HG02759 (cell line): Measurements from ENCODE around the gene SLC12A6.
A peak's percentile ranks its signal among the peaks of the same experiment; 100 is the strongest.
"Not testable (repeated sequence)": the region's sequence is repeated elsewhere in the genome, so short reads cannot be mapped to it uniquely, and the experiment has no call there.

Source experiments
- ATAC-seq: cut with Tn5 transposase; IDR thresholded peaks from one replicate; pipeline ENCODE4 v1.9.1; 2021; ENCODE audit warnings: mild to moderate bottlenecking, moderate library complexity; ENCODE audit not compliant: unreplicated experiment

The SLC12A6 gene

DNA sequence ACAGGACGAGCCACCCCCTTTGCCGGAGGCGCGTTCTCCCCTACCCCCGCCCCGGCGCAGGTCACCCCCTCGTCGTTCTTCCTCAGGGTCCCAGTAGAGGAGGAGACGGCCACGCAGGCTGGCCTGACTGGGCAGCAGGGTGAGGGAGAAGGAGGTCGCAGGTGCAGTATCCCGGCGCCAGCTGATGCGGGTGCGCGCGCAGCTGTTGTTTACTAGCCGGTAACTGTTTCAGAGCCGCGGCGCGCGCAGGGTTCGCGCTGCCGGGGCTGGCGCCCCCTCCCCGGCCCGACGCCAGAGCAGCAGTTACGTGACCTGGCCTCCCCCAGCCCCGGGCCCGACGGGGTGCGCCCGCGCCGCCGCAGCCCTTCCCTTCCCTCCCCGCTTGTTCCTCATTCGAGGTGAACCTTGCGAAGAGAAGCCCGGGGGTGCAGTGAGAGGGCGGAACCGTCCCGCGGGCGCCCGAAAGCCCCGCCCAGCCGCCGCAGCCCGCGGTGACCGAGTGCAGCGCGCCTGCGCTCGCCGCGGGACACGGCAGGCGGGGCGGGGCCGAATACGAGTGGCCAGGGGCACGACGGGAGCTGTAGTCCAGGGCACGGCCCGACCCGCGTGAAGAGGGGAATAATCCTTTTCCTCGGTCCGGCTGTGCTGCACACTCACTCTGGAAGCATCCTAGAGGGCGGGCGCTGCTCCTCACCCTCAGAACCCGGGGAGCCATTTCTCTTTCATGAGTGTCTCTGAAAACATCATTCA lies at the start of gene SLC12A6:
SLC12A6 (minus strand) TSS at position 225 of the 750 bp plus-strand sequence. CDS start 1,101 bp downstream, outside the sequence.
- ATAC-seq, result peak; percentile 85

GRCh38 chr15:34381829-34382521 lies 44.4 kb upstream of the SLC12A6 start:
- ATAC-seq, result not testable (repeated sequence)

- ATAC-seq, result not testable (repeated sequence)
Observed at GRCh38 chr15:34380491-34380890, 42.9 kb upstream of the SLC12A6 start.

DNA sequence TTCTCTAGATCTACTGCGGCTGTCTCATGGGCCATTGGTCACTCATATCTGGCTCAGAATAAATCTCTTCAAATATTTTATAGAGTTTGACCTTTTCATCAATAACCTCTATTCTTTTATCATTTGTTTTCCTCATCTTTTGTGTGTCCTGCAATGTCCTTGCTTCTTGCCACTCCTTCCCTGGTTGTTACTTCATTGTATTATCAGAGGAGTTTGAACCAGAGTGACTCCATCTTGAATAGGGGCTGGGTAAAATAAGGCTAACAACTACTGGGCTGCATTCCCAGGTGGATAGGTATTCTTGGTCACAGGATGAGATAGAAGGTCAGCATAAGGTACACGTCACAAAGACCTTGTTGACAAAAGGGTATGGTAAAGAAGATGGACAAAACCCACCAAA lies 39.3 kb upstream of the SLC12A6 start:
- ATAC-seq, result no peak

- not testable (repeated sequence) for ATAC-seq
Observed at GRCh38 chr15:34375541-34375940, 38.0 kb upstream of the SLC12A6 start.

DNA sequence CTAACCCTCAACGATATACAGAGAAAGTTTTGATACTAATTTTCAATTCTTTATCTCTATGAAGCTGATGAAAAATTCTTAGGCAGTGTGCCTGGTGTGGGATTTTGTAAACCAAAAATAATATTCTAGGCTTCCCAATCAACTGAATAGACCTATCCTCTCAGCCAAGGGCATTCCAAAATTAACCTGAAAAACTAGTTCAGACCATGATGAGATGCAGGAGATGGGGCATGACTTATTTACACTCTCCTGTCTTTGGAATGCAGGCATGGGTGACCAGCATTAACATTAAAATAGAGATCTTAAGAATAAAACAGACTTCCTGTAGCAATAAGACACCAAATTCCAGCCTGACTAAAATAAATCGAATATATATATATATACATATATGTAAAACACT lies 37.2 kb upstream of the SLC12A6 start:
- ATAC-seq, result no peak

DNA sequence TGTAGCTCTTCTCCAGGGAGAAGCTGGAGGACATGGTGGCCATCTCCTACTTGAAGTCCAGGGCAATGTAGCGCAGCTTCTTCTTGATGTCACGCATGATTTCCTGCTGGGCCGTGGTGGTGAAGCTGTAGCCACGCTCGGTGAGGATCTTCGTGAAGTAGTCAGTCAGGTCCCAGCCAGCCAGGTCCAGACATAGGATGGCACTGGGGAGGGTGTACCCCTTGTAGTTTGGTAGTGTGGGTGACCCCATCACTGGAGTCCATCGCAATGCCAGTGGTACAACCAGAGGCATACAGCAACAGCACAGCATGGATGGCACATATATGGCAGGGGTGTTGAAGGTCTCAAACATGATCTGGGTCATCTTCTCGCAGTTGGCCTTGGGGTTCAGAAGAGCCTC lies 36.4 kb upstream of the SLC12A6 start:
- no peak for ATAC-seq

GRCh38 chr15:34370643-34371042 lies 33.1 kb upstream of the SLC12A6 start:
- no peak for ATAC-seq

GRCh38 chr15:34370129-34370528 lies 32.5 kb upstream of the SLC12A6 start:
- ATAC-seq, result no peak

DNA sequence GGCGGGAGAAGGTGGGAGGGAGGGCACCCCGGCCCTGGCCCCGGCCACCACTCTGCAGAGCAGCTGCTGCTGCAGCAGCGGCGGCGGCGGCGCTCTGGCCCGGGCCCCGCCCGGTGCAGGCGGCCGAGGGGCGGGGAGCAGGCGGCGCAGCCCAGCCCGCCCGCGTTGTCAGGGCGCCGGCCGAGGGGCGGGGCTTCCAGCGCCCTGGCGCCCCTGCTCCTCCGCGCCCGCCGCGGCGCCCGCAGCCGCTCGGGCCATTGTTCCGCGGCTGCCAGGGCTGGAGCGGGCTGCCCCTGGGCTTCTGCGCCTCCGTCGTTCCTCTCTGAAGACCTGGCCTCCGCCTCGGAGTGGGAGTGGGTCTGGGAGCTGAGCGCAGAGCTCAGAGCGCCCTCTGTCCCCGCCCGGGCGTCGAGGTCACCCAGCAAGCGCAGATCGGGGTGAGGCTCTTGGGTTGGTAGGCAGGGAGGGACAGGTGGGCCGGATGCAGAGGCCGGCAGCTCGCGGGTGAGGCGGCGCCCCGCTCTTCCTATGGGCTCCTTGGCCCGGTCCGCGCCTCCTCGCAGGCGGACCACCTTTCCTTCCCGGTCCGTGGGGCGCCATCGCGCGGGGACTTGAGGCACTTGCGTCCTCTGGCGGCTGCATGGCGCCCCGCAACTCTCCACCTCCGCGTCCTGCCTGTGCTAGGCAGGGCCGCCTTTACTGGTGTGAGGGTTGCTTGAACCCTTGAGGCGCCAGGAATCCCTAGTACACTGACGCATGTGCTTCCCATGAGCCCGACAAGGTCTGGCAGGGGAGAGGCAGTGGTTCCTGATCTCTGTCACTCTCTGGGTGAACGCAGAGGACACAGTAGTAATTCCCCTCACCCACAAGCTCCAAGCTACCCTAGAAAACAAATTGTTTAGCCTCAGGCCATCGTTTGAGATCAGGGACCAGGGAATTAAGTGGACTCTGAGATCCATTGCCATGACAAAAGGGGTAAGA lies 29.8 kb upstream of the SLC12A6 start, which contains the start of gene LPCAT4:
LPCAT4 (minus strand) TSS at position 96 of the 981 bp plus-strand sequence. CDS start 96 bp downstream, outside the sequence.
- peak; percentile 82 for ATAC-seq

DNA sequence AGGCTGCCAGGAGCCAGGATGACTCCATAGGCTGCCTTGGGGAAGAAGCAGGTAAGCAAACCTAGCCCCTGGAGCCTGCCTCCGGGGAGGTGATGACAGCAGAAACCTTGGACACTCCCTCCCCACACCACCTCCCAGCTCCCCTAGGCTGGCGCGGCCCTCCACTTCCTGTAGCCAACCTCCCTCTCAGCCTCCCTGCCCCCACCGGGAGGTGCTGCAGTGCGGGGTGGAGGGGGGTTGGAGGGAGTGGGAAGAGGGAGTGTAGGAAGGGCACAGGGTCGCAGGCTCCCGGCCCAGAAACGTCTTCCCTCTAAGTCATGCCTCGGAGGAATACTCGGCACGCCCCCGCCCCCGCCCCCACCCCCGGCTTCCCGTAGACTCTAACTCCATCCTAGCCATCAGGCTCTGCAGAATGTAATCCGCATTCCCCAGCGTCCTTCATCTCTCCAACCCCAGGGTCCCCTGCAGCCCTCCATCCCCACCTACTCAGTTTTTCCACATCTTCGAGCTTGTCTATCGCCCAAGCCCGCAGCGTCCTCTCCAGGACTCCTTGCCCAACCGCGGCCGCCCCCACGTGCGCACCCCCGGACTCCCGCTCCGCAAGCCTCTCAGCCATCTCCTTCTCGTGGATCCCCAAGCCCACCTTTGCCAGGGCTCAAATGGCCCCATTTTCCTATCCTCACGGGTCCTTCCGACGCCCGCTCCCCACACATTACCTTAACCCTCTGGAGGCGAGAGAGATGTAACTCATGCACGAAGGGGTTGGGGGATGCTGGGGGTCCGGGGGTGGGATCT lies 28.9 kb upstream of the SLC12A6 start:
- ATAC-seq, result peak; percentile 14

- ATAC-seq, result no peak
Observed at GRCh38 chr15:34365836-34366235, 28.3 kb upstream of the SLC12A6 start.

DNA sequence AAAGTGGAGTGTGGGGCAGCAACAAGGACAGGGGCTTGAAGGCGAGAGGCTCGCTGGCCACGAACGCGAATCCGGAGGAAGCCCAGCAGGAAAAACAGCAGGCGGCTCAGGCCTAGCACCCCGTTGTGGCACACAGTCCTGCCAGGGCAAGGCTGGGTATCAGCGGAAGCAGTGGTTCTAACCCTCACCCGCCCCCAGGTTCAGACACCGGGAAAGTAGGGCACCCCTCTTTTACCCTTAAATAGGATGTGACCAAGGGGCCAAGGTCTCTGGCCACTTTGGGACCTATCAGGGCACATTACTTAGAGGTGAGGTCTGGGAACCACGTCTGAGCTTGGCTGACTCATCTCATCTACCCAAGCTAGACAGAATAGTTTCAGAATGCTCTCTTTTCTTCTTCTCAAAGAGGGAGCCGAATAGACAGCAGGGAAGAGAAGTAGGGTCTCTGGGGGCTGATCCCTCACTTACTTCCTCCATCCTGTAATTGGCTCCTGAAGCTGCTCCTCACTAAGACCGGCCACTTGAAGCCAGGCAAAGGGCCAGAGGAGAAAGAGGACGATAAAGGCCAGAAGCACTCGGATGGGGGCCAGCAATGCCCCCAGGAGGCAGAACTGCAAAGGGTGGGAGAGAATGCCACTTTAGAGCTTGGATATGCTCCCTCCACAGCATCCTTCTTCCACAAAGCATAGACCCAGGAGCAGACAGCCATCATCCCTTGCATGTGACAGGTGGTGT lies 27.7 kb upstream of the SLC12A6 start:
- no peak for ATAC-seq

- no peak for ATAC-seq
Observed at GRCh38 chr15:34364041-34364440, 26.5 kb upstream of the SLC12A6 start.

GRCh38 chr15:34362047-34362773 lies 24.6 kb upstream of the SLC12A6 start:
- ATAC-seq, result no peak

DNA sequence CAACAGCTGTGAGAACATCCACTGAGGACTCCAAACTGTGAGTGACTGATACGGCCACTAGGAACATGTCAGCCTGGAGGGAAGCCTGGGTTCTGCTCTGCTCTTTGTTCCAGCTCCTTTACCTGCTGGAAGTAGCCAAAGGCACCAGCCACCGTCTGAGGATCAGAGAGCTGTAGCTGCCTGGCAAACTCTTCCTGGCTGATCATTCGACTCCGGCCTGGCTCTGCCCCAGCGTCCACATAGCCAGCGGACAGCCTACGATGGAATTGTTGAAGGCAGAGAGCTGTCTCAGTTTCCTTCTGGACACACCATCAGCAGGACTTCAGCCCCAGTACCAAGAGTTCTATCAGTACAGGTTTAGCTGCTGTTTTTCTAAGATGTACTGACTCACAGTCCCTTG lies 23.7 kb upstream of the SLC12A6 start:
- no peak for ATAC-seq

- ATAC-seq, result no peak
Observed at GRCh38 chr15:34360298-34360697, 22.7 kb upstream of the SLC12A6 start.

GRCh38 chr15:34359416-34359815 lies 21.8 kb upstream of the SLC12A6 start:
- ATAC-seq, result no peak

DNA sequence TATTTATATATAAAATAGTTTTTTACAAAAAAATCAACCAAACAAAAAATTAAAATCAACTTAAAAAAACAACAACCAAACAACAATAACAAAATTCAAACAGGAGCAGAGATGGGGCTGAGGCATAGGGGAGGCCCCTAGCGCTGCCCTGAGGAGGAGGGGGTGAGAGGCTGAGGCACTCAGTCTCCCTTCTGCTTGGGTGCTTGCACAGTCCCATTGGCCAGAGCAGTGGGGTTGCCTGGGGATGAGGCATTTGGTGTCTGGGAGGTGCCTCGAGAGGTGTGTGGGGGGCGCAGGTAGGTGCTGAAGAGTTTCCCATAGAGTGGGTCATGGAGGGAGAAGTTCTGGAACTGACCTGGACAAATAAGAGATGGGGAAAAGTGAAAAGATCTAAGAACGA lies 21.4 kb upstream of the SLC12A6 start:
- no peak for ATAC-seq
